IPS-20b (cell line): Measurements from ENCODE around the gene SYNM.

Source experiments
- H3K27ac ChIP-seq: one replicate; pipeline ENCODE4 v1.5.1; 2013; ENCODE audit warnings: low read length
- H3K27me3 ChIP-seq: 2 replicates; pipeline ENCODE4 v1.6.1; 2013; ENCODE audit warnings: mild to moderate bottlenecking, low read length, inconsistent platforms; ENCODE audit not compliant: insufficient read depth
- H3K36me3 ChIP-seq: 2 replicates; pipeline ENCODE4 v1.6.1; 2013; ENCODE audit warnings: low read depth, mild to moderate bottlenecking, inconsistent platforms, low read length, moderate library complexity; ENCODE audit not compliant: insufficient read depth
- H3K4me1 ChIP-seq: 2 replicates; pipeline ENCODE4 v1.6.1; 2013; ENCODE audit warnings: mild to moderate bottlenecking, control low read depth, inconsistent platforms, low read length, moderate library complexity; ENCODE audit not compliant: insufficient read depth
- H3K4me3 ChIP-seq: 2 replicates; pipeline ENCODE4 v1.5.1; 2013; ENCODE audit warnings: mild to moderate bottlenecking, low read length, inconsistent platforms
- H3K9ac ChIP-seq: 2 replicates; pipeline ENCODE4 v1.6.1; 2013; ENCODE audit warnings: low read depth, mild to moderate bottlenecking, inconsistent platforms, low read length, moderate library complexity
- H3K9me3 ChIP-seq: 2 replicates; pipeline ENCODE4 v1.6.1; 2013; ENCODE audit warnings: mild to moderate bottlenecking, low read depth, low read length, inconsistent platforms; ENCODE audit not compliant: insufficient read depth

The SYNM gene

GRCh38 chr15:99155961-99156443, 51.1 kb downstream of the SYNM start:
- H3K9ac ChIP-seq, result no peak overlapping the region
- peaks cover 12% of the 10 kb centered on the region for H3K4me1 ChIP-seq
- no peak overlapping the region for H3K27ac ChIP-seq
- H3K27me3 ChIP-seq, result no peaks in the 10 kb centered on the region
- H3K36me3 ChIP-seq, result no peaks in the 10 kb centered on the region
- no peak overlapping the region for H3K4me3 ChIP-seq
- H3K9me3 ChIP-seq, result no peaks in the 10 kb centered on the region

GRCh38 chr15:99157456-99157855, 52.6 kb downstream of the SYNM start:
- Histone ChIP-seq H3K27me3 (no peaks in the 10 kb centered on the region), H3K4me3 (no peak overlapping the region), H3K36me3 (peaks cover 6% of the 10 kb centered on the region; the same call in 1 of the 2 replicates), H3K27ac (no peak overlapping the region), H3K9me3 (no peaks in the 10 kb centered on the region), H3K9ac (no peak overlapping the region), H3K4me1 (peaks cover 12% of the 10 kb centered on the region)

GRCh38 chr15:99158626-99159412, 53.9 kb downstream of the SYNM start:
- H3K27me3 ChIP-seq, result no peaks in the 10 kb centered on the region
- H3K9ac ChIP-seq, result no peak overlapping the region
- H3K9me3 ChIP-seq, result no peaks in the 10 kb centered on the region
- no peak overlapping the region for H3K4me3 ChIP-seq
- H3K4me1 ChIP-seq, result peaks cover 11% of the 10 kb centered on the region
- H3K27ac ChIP-seq, result no peak overlapping the region
- peaks cover 6% of the 10 kb centered on the region; the same call in 1 of the 2 replicates for H3K36me3 ChIP-seq

DNA sequence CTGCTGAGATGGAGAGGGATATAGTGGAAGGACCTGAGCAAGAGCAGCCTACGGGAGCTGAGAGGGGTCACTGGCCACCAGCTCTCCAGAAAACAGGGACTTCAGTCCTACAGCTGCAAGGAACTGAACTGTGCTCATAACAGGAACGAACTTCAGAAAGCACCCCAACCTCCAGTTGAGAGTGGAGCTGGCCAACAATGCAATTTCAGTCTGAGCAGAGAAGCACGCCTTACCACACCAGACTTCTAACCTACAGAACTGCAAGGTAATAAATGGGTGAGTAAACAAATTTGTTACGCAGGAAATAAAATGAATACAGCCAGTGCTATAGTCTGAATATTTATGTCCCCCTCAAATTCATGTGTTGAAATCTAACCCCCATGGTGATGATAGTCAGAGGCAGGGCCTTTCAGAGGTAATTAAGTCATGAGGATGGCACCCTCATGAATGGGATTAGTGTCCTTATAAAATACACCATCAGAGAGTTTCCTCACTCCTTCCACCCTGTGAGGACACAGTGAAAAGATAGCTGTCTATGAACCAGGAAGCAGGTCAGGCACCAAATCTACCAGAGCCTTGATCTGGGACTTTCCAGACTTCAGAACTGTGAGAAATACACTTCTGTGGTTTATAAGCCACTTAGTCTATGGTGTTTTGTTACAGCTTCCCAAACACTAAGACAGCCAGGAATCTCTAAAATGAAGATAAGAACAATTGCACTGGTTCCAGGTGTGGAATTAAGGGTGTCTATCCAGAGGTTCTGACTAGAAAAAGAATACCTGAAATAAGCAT, 58.6 kb downstream of the SYNM start:
- H3K4me3 ChIP-seq, result no peak overlapping the region
- H3K4me1 ChIP-seq, result no peaks in the 10 kb centered on the region
- no peak overlapping the region for H3K9ac ChIP-seq
- H3K27ac ChIP-seq, result no peak overlapping the region
- no peaks in the 10 kb centered on the region for H3K9me3 ChIP-seq
- no peaks in the 10 kb centered on the region for H3K27me3 ChIP-seq
- H3K36me3 ChIP-seq, result peaks cover 16% of the 10 kb centered on the region; the same call in 1 of the 2 replicates

DNA sequence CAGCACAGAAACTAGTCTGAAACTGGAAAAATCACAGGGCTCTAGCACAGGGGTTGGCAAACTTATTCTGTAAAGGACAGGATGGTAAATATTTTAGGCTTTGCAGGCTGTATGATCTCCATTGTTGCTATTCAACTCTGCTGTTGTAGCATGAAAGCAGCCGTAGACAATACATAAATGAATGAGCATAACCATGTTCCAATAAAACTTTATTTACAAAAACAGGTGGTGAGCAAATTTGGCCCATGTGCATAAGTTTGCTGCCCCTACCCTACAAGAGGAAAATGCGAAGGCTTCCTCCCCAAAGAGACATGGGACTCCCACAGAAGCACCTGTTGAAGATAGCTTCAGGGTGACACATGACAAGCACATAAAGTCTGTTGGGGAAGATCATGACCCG, 59.2 kb downstream of the SYNM start:
- Histone ChIP-seq H3K9ac (no peak overlapping the region), H3K9me3 (no peaks in the 10 kb centered on the region), H3K27me3 (no peaks in the 10 kb centered on the region), H3K36me3 (peaks cover 16% of the 10 kb centered on the region; the same call in 1 of the 2 replicates), H3K27ac (no peak overlapping the region), H3K4me3 (no peak overlapping the region), H3K4me1 (no peaks in the 10 kb centered on the region)

- H3K4me3 ChIP-seq, result no peak overlapping the region
- no peaks in the 10 kb centered on the region for H3K9me3 ChIP-seq
- peaks cover 19% of the 10 kb centered on the region; the same call in 1 of the 2 replicates for H3K36me3 ChIP-seq
- no peaks in the 10 kb centered on the region for H3K27me3 ChIP-seq
- H3K27ac ChIP-seq, result no peak overlapping the region
- H3K9ac ChIP-seq, result no peak overlapping the region
- no peaks in the 10 kb centered on the region for H3K4me1 ChIP-seq
These were observed 60.3 kb downstream of the SYNM start for GRCh38 chr15:99165020-99165790.

DNA sequence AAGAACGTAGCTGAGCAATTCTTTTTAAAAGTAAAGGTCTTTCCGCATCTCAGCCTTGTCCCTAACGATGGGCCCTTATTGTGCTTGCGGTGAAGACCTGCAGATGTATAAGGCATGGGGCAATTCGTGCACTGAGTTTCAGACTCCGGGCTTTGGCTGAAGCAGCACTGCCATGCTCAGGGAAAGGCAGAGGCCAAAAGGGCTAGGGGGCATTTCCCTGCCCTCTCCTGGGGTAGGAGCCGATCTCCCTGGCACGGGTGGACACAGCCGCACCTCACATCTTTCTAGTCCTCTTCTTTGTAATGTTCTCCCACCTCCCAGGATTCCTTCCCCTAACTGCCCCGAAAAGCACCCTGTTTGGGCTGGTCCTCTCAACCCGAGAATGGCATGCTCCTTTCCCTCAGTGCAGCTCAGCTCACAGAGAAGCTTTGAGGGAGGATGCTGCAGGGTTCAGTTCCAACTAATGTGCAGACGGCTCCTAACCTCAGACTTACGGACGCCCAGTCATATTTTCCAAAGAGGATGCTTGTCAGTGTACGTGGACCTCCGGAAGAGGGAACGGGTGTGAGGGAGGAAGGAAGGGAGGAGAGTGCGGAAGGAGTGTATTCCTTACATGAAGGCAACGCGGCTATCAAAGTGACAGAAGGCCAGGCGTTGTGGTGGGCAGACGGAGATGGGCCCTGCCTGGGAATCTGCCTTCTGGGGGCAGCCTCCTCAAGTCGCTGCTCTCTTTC, 61.2 kb downstream of the SYNM start:
- no peak overlapping the region for H3K27ac ChIP-seq

GRCh38 chr15:99167201-99167600, 62.3 kb downstream of the SYNM start:
- no peaks in the 10 kb centered on the region for H3K4me1 ChIP-seq
- no peak overlapping the region for H3K27ac ChIP-seq
- no peaks in the 10 kb centered on the region for H3K9me3 ChIP-seq
- no peaks in the 10 kb centered on the region for H3K27me3 ChIP-seq
- H3K9ac ChIP-seq, result no peak overlapping the region
- no peak overlapping the region for H3K4me3 ChIP-seq
- peaks cover 17% of the 10 kb centered on the region for H3K36me3 ChIP-seq

More for the DNA sequence above, 61.2 kb downstream of the SYNM start:
- Histone ChIP-seq H3K4me3 (no peak overlapping the region), H3K4me1 (no peaks in the 10 kb centered on the region), H3K9ac (no peak overlapping the region), H3K27me3 (no peaks in the 10 kb centered on the region), H3K36me3 (peaks cover 22% of the 10 kb centered on the region), H3K9me3 (no peaks in the 10 kb centered on the region)

- H3K27me3 ChIP-seq, result no peaks in the 10 kb centered on the region
- H3K4me1 ChIP-seq, result no peaks in the 10 kb centered on the region
- H3K9me3 ChIP-seq, result no peaks in the 10 kb centered on the region
- H3K36me3 ChIP-seq, result peaks cover 17% of the 10 kb centered on the region
- no peak overlapping the region for H3K9ac ChIP-seq
- no peak overlapping the region for H3K27ac ChIP-seq
- no peak overlapping the region for H3K4me3 ChIP-seq
These were observed 62.8 kb downstream of the SYNM start for GRCh38 chr15:99167640-99168039.

DNA sequence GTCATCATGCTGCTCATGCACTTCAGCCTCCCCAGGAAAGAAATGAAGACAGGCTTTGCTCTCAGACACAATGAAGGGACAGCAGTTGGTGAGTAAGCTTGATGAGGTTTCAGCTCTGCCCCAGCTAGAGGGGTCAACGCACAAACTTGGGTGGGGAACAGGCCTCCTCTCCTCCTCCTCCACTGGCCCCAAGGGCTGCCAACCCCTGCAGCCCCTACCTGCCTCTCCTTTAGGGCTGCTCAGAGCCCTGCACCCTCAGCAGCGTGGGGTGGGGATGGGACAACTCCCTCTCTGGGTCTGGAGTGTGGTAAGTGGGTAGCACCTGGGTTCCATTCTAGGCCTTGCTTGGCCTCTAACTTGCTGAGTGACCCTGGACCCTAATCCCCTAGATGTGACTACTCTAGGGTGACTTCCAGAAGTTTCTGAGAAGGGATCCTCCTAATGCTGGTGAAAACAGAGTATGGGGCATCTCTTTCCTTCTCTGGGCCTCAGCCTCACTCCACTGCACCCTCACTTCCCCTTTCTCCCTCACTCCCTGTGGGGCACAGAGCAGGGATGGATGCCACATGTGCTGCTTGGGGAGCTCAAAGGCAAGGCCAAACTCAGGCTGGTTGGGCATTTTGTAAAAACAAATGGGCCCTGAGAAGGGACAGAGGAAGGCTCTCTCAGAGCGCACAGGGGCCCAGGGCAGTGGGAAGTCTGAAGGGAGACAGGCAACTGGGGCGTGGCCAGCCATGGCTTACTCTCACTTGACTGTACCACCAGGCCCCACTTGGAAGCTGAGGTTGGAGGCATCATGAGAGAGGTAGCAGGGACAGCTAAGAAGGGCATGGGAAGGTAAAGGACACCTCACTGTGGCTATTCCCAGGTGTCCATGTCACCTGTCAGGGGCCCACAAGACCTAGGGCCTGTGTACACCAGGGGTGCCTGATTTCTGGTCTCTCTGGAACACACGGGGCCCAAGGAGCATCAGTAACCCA, 64.0 kb downstream of the SYNM start:
- no peak overlapping the region for H3K9ac ChIP-seq
- no peaks in the 10 kb centered on the region for H3K4me1 ChIP-seq
- H3K9me3 ChIP-seq, result no peaks in the 10 kb centered on the region
- H3K36me3 ChIP-seq, result peaks cover 19% of the 10 kb centered on the region
- H3K27ac ChIP-seq, result no peak overlapping the region
- no peaks in the 10 kb centered on the region for H3K27me3 ChIP-seq
- no peak overlapping the region for H3K4me3 ChIP-seq
